HCT116 (cell line): ENCODE measurements around the gene BTF3L4.

Experiments
- CTCF ChIP-seq, 3 experiments: fragments of 200-600 bp in 1 of 3; sonication (generic) in 1 of 3; IDR thresholded peaks in 2 of 3; conservative IDR thresholded peaks in 1 of 3; 2 replicates each; pipeline ENCODE4 v1.5.1; 2012 to 2017; ENCODE audit warnings: low read depth in 2 of 3, low read length in 2 of 3, antibody characterized with exemption in 1 of 3, borderline replicate concordance in 1 of 3, control low read depth in 1 of 3, mild to moderate bottlenecking in 1 of 3, mixed read lengths in 1 of 3, mixed run types in 1 of 3, moderate library complexity in 1 of 3; ENCODE audit not compliant: insufficient read depth in 1 of 3
- ELF1 ChIP-seq: IDR thresholded peaks from 2 replicates; pipeline ENCODE4 v1.6.1; 2012; ENCODE audit warnings: low read depth, borderline replicate concordance
- EZH2 ChIP-seq: fragments of 200-600 bp; sonication (generic); IDR thresholded peaks from 2 replicates; pipeline ENCODE4 v1.6.1; 2017; ENCODE audit warnings: antibody characterized with exemption, mixed run types
- EZH2phosphoT487 ChIP-seq: fragments of 200-600 bp; IDR thresholded peaks from 2 replicates; pipeline ENCODE4 v1.6.1; 2018; ENCODE audit warnings: antibody characterized with exemption, borderline replicate concordance
- POLR2A ChIP-seq: IDR thresholded peaks from 2 replicates; pipeline ENCODE4 v1.7.0; 2011; ENCODE audit warnings: borderline replicate concordance; ENCODE audit not compliant: insufficient read depth, insufficient read length; ENCODE audit errors: extremely low read depth
- POLR2AphosphoS5 ChIP-seq: IDR thresholded peaks from 2 replicates; pipeline ENCODE4 v1.6.1; 2011; ENCODE audit warnings: mild to moderate bottlenecking, low read depth, low read length, moderate library complexity
- RAD21 ChIP-seq: IDR thresholded peaks from 2 replicates; pipeline ENCODE4 v1.6.1; 2012; ENCODE audit warnings: low read depth, mild to moderate bottlenecking
- ZNF274 ChIP-seq: fragments of 200-500 bp; sonication (Bioruptor generic); IDR thresholded peaks from 2 replicates; pipeline ENCODE4 v1.6.1; 2014; ENCODE audit warnings: mild to moderate bottlenecking, low read depth, low read length, inconsistent platforms
- TF ChIP-seq, protein P1 (sequence below): IDR thresholded peaks from 2 replicates; pipeline ENCODE4 v1.6.1; 2012

- no peak for TF ChIP-seq EZH2
- no peak for TF ChIP-seq EZH2phosphoT487
- TF ChIP-seq, protein P1, sequence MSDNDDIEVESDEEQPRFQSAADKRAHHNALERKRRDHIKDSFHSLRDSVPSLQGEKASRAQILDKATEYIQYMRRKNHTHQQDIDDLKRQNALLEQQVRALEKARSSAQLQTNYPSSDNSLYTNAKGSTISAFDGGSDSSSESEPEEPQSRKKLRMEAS, result no peak
- no peak for TF ChIP-seq POLR2A
- no peak for TF ChIP-seq CTCF (IDR thresholded peaks at IDR 0.05 in 2 of 3, conservative IDR thresholded peaks at IDR 0.05 in 1 of 3; ENCODE audit: borderline replicate concordance in 1 of 3, insufficient read depth in 1 of 3, low read depth in 2 of 3, low read length in 2 of 3)
- no peak for TF ChIP-seq POLR2AphosphoS5
- TF ChIP-seq RAD21, result no peak
- TF ChIP-seq ELF1, result no peak
- TF ChIP-seq ZNF274, result no peak
Measured at GRCh38 chr1:52123622-52124021, 67.5 kb downstream of the BTF3L4 start.
